Body of pancreas (tissue), 4 donors: ENCODE data around the gene GPRC5C. TPM values are rescaled to one million over a fixed set of nuclear protein-coding genes. Genes with fewer than 3 reads are reported as not detected.

ENCODE experiments used
- ATAC-seq: fragments of 150-250 bp; one replicate; pipeline ENCODE4 v1.9.1; 2016
- DNase-seq, 4 donors: peaks; one replicate each; pipeline ENCODE4 v3.0.0-alpha.2; 2019
- H3K27ac ChIP-seq, 4 donors: fragments of 200-600 bp; sonication (generic); 1 replicate in 3 of 4; 2 replicates in 1 of 4; pipeline versions ENCODE4 v1.5.1 to v1.6.1; 2016 to 2019; ENCODE audit warnings: mild to moderate bottlenecking in 1 of 4, mixed read lengths in 1 of 4, moderate library complexity in 1 of 4
- H3K27me3 ChIP-seq, 2 donors: fragments of 200-600 bp; sonication (generic); one replicate each; pipeline ENCODE4 v1.6.0; 2016; ENCODE audit warnings: mild to moderate bottlenecking in 1 of 2
- H3K36me3 ChIP-seq, 2 donors: fragments of 200-600 bp; sonication (generic); replicated peaks in 1 of 2; 2 replicates each; pipeline ENCODE4 v1.5.1; 2016; ENCODE audit warnings: low read depth in 2 of 2; ENCODE audit not compliant: insufficient read depth in 1 of 2
- H3K4me1 ChIP-seq: fragments of 200-600 bp; sonication (generic); one replicate; pipeline ENCODE4 v1.6.0; 2016
- H3K4me3 ChIP-seq, 2 donors: fragments of 200-600 bp; sonication (generic); 1 replicate in 1 of 2; 2 replicates in 1 of 2; pipeline ENCODE4 v1.5.1; 2016 to 2019
- H3K9me3 ChIP-seq, 3 donors: fragments of 200-600 bp; sonication (generic); 1 replicate in 2 of 3; 2 replicates in 1 of 3; pipeline ENCODE4 v1.5.1; 2016
- CTCF ChIP-seq, 7 experiments: fragments of 450-650 bp in 4 of 7; fragments of 200-600 bp in 3 of 7; sonication (generic) in 3 of 7; IDR thresholded peaks; one replicate each; pipeline ENCODE4 v1.5.1; 2016 to 2019; ENCODE audit warnings: antibody characterized with exemption in 7 of 7
- POLR2A ChIP-seq, 3 donors: fragments of 450-650 bp; IDR thresholded peaks; one replicate each; pipeline ENCODE4 v1.6.1; 2016; ENCODE audit warnings: antibody characterized with exemption in 3 of 3, mild to moderate bottlenecking in 2 of 3
- WGBS, 2 donors: methylation state at CpG; one replicate each; pipeline ENCODE4 v1.1.5; 2017; 5-methylcytosine and 5-hydroxymethylcytosine counted together
- intact Hi-C: fragments of 100-400 bp; cut with DNase I; formaldehyde crosslinking; loops from one replicate; pipeline ENCODE4 v1.15.1; 2023
- total RNA-seq, 2 donors: library from RNA; depleted of rRNA; stranded (reverse); fragments of >200 nt; gene quantifications; one replicate each; pipeline ENCODE4 v1.1.0, GENCODE V29; 2016

Gene GPRC5C
- total RNA-seq, 2 donors from 2014 or later = 68.0 to 71.2 TPM

- ATAC-seq (no peak), DNase-seq (no peak)
- peaks cover 27% of the 10 kb centered on the region for H3K4me1 ChIP-seq
- 32 to 33% methylated on average over 6 of the region's 6 CpGs for WGBS, 2 donors
- H3K27me3 ChIP-seq = no peaks in the 10 kb centered on the region
- no peaks in the 10 kb centered on the region for H3K36me3 ChIP-seq
- no peak overlapping the region for H3K27ac ChIP-seq
- H3K9me3 ChIP-seq = no peaks in the 10 kb centered on the region
- H3K4me3 ChIP-seq = no peak overlapping the region
- TF ChIP-seq CTCF (IDR thresholded peaks at IDR 0.05) = peak in 1 of 7 experiments; percentile 1
- no peak for TF ChIP-seq POLR2A (IDR thresholded peaks at IDR 0.05)
- intact Hi-C loops = no loop called here
Measured at GRCh38 chr17:74457820-74458166, 25.9 kb downstream of the GPRC5C start.

GRCh38 chr17:74458835-74459234 lies 26.9 kb downstream of the GPRC5C start:
- Histone ChIP-seq H3K27ac (no peak overlapping the region), H3K9me3 (no peaks in the 10 kb centered on the region), H3K4me1 (peaks cover 18% of the 10 kb centered on the region), H3K27me3 (no peaks in the 10 kb centered on the region), H3K36me3 (no peaks in the 10 kb centered on the region), H3K4me3 (no peak overlapping the region)
- WGBS, 2 donors = 80 to 83% methylated on average over 3 of the region's 3 CpGs
- ATAC-seq (no peak), DNase-seq (no peak)
- TF ChIP-seq CTCF (IDR thresholded peaks at IDR 0.05) = no peak
- no peak for TF ChIP-seq POLR2A (IDR thresholded peaks at IDR 0.05)
- intact Hi-C loops = no loop called here

- intact Hi-C loops = loop anchor here (2.0 kb wide), 1 partner anchor 79 kb away; no protein-coding TSS in a partner anchor
Measured at GRCh38 chr17:74459622-74460021, 27.7 kb downstream of the GPRC5C start.

GRCh38 chr17:74460241-74460640 lies 28.4 kb downstream of the GPRC5C start:
- no peak for TF ChIP-seq POLR2A (IDR thresholded peaks at IDR 0.05)
- no peaks in the 10 kb centered on the region for H3K27me3 ChIP-seq
- peaks cover 7% of the 10 kb centered on the region for H3K4me1 ChIP-seq
- intact Hi-C loops = loop anchor here (2.0 kb wide), 1 partner anchor 79 kb away; no protein-coding TSS in a partner anchor
- H3K27ac ChIP-seq = no peak overlapping the region
- H3K36me3 ChIP-seq = no peaks in the 10 kb centered on the region
- WGBS, 2 donors = 71 to 75% methylated on average over 2 of the region's 2 CpGs
- H3K9me3 ChIP-seq = no peaks in the 10 kb centered on the region
- H3K4me3 ChIP-seq = no peak overlapping the region
- ATAC-seq (no peak), DNase-seq (no peak)

More at GRCh38 chr17:74459622-74460021, 27.7 kb downstream of the GPRC5C start:
- H3K27ac ChIP-seq = no peak overlapping the region
- WGBS, 2 donors = 59 to 79% methylated on average over 6 to 7 of the region's 7 CpGs
- H3K36me3 ChIP-seq = no peaks in the 10 kb centered on the region
- H3K4me3 ChIP-seq = no peak overlapping the region
- H3K27me3 ChIP-seq = no peaks in the 10 kb centered on the region
- no peak for ATAC-seq
- H3K9me3 ChIP-seq = no peaks in the 10 kb centered on the region
- no peak for DNase-seq
- H3K4me1 ChIP-seq = peaks cover 12% of the 10 kb centered on the region
- TF ChIP-seq POLR2A (IDR thresholded peaks at IDR 0.05) (no peak), CTCF (IDR thresholded peaks at IDR 0.05) (no peak)

- WGBS, 2 donors = 86 to 88% methylated on average over 4 to 7 of the region's 7 CpGs
- H3K27me3 ChIP-seq = no peaks in the 10 kb centered on the region
- no peak overlapping the region for H3K27ac ChIP-seq
- DNase-seq (no peak), ATAC-seq (no peak)
- peaks cover 7% of the 10 kb centered on the region for H3K4me1 ChIP-seq
- no peak overlapping the region for H3K4me3 ChIP-seq
- H3K36me3 ChIP-seq = no peaks in the 10 kb centered on the region
- no peaks in the 10 kb centered on the region for H3K9me3 ChIP-seq
- no peak for TF ChIP-seq POLR2A (IDR thresholded peaks at IDR 0.05)
- TF ChIP-seq CTCF (IDR thresholded peaks at IDR 0.05) = no peak
- intact Hi-C loops = loop anchor here (2.0 kb wide), 1 partner anchor 80 kb away; no protein-coding TSS in a partner anchor
Measured at GRCh38 chr17:74460996-74461395, 29.1 kb downstream of the GPRC5C start.
